ENCODE results near the gene TMEM238L.
A peak's percentile ranks its signal among the peaks of the same experiment; 100 is the strongest.

GRCh38 chr17:10844621-10845387 is 40.9 kb upstream of the TMEM238L start:
- TF ChIP-seq CTCF (IDR thresholded peaks at IDR 0.05) (peak; percentile 87 to 90), POLR2A (IDR thresholded peaks at IDR 0.05) (no peak), EP300 (IDR thresholded peaks at IDR 0.05) (no peak)
